RWPE2 (cell line): Measurements from ENCODE around the gene RHOD.

Experiments used
- ATAC-seq: fragments of 200-7000 bp; cut with Tn5 transposase; 3 replicates; pipeline ENCODE4 v1.9.1; 2021; ENCODE audit warnings: low read depth
- DNase-seq: peaks from one replicate; pipeline ENCODE4 v3.0.0-alpha.2; 2020; ENCODE audit warnings: low spot score
- H3K27ac ChIP-seq: fragments of 450-650 bp; 2 replicates; pipeline ENCODE4 v1.5.1; 2017; ENCODE audit warnings: mild to moderate bottlenecking; ENCODE audit not compliant: poor library complexity, severe bottlenecking
- H3K27me3 ChIP-seq: fragments of 250-450 bp; sonication (Bioruptor Pico); 2 replicates; pipeline ENCODE4 v1.5.1; 2021; ENCODE audit warnings: mild to moderate bottlenecking, moderate library complexity; ENCODE audit not compliant: insufficient read depth, poor library complexity, severe bottlenecking
- H3K36me3 ChIP-seq: fragments of 250-450 bp; sonication (Bioruptor Pico); 2 replicates; pipeline ENCODE4 v1.5.1; 2020; ENCODE audit warnings: low read depth, mild to moderate bottlenecking, moderate library complexity
- H3K4me1 ChIP-seq: fragments of 250-450 bp; sonication (Bioruptor Pico); 2 replicates; pipeline ENCODE4 v1.5.1; 2021; ENCODE audit warnings: mild to moderate bottlenecking, moderate library complexity; ENCODE audit not compliant: insufficient read depth, poor library complexity, severe bottlenecking
- H3K4me3 ChIP-seq: fragments of 250-450 bp; sonication (Bioruptor Pico); 2 replicates; pipeline ENCODE4 v1.5.1; 2021; ENCODE audit warnings: mild to moderate bottlenecking, moderate library complexity; ENCODE audit not compliant: severe bottlenecking
- H3K9me3 ChIP-seq: fragments of 250-450 bp; sonication (Bioruptor Pico); 2 replicates; pipeline ENCODE4 v1.5.1; 2021; ENCODE audit warnings: mild to moderate bottlenecking, moderate library complexity; ENCODE audit not compliant: severe bottlenecking
- TF ChIP-seq, protein P1 (sequence below): fragments of 450-650 bp; IDR thresholded peaks from one replicate; pipeline ENCODE4 v1.5.1; 2017; ENCODE audit warnings: mild to moderate bottlenecking, moderate library complexity; ENCODE audit not compliant: poor library complexity, severe bottlenecking

Gene RHOD

DNA sequence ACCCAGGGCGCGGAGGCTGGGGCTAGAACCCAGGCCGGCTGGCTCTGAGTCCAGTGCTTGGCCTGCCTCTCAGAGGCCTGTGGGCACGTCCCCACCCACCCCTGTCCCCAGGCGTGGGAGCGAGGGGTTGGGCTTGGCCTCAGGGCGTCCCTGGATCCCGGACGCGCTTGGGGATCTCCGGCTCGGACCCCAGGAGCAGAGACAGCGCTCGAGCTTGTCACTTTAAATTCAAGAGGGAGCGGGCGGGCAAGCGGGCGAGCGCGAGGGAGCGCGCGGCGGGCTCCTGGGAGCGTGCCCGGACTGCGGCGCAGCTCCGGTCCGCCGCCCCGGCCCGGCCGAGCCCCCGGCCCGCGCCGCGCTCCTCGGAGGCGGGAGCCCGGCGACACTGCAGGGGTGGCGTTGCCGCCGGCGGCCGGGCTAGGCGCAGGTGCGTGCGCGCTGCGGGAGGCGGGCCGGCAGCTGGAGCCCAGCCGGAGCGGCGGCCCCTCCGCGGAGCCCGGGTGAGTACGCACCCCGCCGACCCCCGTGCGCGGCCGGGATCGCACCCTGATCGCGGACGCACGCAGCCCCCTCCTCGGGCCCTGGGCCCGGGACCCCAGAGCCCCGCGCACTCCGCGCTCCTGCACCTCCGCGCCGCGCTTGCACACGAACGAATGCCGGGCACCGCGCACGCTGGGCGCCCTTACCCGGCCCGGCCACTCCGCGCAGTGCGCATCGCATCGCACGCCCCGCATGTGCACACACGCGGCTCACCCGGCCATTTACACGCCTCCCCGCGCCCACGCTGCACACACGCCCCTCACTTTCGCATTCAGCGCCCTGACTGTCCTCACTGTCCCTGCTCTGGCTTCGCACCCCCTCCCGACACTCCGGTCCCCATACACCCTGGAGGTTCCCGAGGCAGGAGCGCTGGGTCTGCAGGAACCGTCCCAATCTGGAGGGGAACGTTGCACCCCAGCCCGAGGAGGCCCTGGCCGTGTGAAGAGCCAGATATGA lies 33.4 kb upstream of the RHOD start, which contains the start of gene SYT12:
Gene SYT12 (plus strand): TSS at position 174 of the 996 bp plus-strand sequence. CDS start 7,011 bp downstream, outside the sequence.
- Histone ChIP-seq H3K4me3 (peak within 1 kb of the TSS; percentile 29), H3K36me3 (no peaks in the 10 kb centered on the region), H3K9me3 (no peaks in the 10 kb centered on the region), H3K27me3 (no peaks in the 10 kb centered on the region), H3K27ac (peak within 1 kb of the TSS; percentile 57), H3K4me1 (peaks cover 22% of the 10 kb centered on the region)
- no peak for DNase-seq
- ATAC-seq = peak; percentile 7
- TF ChIP-seq, protein P1, sequence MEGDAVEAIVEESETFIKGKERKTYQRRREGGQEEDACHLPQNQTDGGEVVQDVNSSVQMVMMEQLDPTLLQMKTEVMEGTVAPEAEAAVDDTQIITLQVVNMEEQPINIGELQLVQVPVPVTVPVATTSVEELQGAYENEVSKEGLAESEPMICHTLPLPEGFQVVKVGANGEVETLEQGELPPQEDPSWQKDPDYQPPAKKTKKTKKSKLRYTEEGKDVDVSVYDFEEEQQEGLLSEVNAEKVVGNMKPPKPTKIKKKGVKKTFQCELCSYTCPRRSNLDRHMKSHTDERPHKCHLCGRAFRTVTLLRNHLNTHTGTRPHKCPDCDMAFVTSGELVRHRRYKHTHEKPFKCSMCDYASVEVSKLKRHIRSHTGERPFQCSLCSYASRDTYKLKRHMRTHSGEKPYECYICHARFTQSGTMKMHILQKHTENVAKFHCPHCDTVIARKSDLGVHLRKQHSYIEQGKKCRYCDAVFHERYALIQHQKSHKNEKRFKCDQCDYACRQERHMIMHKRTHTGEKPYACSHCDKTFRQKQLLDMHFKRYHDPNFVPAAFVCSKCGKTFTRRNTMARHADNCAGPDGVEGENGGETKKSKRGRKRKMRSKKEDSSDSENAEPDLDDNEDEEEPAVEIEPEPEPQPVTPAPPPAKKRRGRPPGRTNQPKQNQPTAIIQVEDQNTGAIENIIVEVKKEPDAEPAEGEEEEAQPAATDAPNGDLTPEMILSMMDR = no peak

DNA sequence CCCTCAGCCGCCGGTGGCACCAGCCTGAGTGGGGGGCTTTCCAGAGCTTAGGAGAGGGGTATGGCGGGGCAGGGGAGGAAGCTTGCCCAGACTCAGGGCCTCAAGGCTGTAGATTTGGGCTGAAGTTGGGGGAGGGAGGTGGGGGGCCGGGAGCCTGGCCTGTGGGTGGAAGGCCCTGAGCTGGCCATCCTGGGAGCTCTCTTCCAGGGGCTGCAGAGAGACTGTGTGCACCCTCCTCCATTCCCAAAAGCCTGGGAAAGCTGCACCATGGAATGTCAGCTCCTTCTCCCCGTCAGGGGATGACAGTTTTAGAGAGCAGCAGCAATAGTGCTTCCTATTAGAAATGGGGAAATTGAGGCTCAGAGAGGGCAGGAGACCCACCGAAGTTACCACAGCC lies 32.7 kb upstream of the RHOD start:
- TF ChIP-seq, protein P1 = no peak
- H3K36me3 ChIP-seq = no peaks in the 10 kb centered on the region
- peaks cover 22% of the 10 kb centered on the region for H3K4me1 ChIP-seq
- DNase-seq (no peak), ATAC-seq (no peak)
- no peaks in the 10 kb centered on the region for H3K9me3 ChIP-seq
- H3K27ac ChIP-seq = peak overlapping the region; percentile 2
- no peaks in the 10 kb centered on the region for H3K27me3 ChIP-seq
- H3K4me3 ChIP-seq = no peak overlapping the region

DNA sequence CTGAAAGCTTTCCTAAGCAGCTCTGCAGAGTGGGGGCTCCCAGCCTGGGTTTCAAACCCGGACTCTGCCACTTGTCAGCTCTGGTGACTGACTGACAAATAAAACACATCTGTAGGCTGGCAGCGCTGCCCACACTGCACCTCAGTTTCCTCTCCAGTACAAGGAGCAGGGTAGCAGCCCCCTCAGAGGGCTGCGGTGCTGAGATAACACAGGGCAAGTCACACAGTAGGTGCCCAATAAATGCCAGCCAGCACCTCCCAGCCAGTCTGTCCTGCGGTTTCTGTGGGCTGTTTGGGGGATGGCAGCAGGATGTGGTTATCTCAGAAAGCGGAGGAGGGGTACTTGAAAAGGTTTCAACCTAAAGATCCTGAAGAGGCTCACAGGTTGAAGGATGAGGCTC lies 32.2 kb upstream of the RHOD start:
- Histone ChIP-seq H3K36me3 (no peaks in the 10 kb centered on the region), H3K27ac (peak overlapping the region; percentile 2), H3K4me1 (peaks cover 22% of the 10 kb centered on the region), H3K9me3 (no peaks in the 10 kb centered on the region), H3K27me3 (no peaks in the 10 kb centered on the region), H3K4me3 (no peak overlapping the region)
- TF ChIP-seq, protein P1 = no peak
- ATAC-seq (no peak; the same call in 2 of the 3 replicates), DNase-seq (no peak)

DNA sequence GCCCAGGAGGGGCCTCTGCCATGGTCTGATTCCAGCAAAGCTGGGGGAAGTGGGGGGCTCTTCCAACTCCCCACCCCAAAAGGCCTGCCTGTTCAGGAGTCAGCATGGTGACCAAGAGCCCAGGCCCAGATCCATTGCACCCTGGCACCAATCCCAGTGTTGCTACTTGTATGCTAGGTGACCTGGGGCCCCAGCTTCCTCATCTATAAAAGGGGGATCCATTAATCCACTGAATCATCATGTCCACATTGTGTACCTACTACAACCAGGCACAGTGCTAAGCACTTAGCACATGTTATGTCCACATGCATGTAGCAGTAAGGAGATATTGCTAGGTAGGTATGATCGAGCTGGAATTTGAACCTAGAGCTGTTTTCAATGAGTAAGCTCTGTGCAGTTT lies 31.7 kb upstream of the RHOD start:
- Histone ChIP-seq H3K27ac (peak overlapping the region; percentile 2), H3K27me3 (no peaks in the 10 kb centered on the region), H3K9me3 (no peaks in the 10 kb centered on the region), H3K4me3 (no peak overlapping the region), H3K4me1 (peaks cover 22% of the 10 kb centered on the region), H3K36me3 (no peaks in the 10 kb centered on the region)
- ATAC-seq (no peak), DNase-seq (no peak)
- TF ChIP-seq, protein P1 = no peak

DNA sequence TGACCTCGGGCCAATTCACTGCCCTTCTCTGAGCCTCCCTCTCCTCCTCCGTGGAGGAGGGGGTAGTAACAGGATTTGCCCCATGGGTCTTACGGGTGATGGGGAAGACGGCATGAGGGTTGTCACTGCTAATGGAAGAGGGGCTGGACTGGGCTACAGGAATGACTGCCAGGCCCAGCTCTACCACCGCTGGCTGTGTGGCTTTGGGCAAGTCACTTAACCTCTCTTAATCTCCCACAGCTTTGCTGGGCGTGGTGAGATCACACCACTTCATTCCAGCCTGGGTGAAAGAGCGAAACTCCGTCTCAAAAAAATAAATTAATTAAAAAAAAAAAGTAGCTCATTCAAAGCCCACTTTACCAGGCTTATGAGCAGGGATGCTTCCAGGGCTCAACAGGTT lies 30.9 kb upstream of the RHOD start:
- TF ChIP-seq, protein P1 = no peak
- Histone ChIP-seq H3K9me3 (no peaks in the 10 kb centered on the region), H3K27me3 (no peaks in the 10 kb centered on the region), H3K36me3 (no peaks in the 10 kb centered on the region), H3K4me1 (peaks cover 22% of the 10 kb centered on the region), H3K4me3 (no peak overlapping the region), H3K27ac (no peak overlapping the region)
- no peak for DNase-seq
- no peak for ATAC-seq
